Large intestine (tissue), 3 donors: Measurements from ENCODE around the gene MED29. TPM values are rescaled to one million over a fixed set of nuclear protein-coding genes. Genes with fewer than 3 reads are reported as not detected.

Experiments
- DNase-seq, 2 donors: peaks; one replicate each; pipeline versions ENCODE4 v3.0.0 to v3.0.0-alpha.2; 2013
- H3K27ac ChIP-seq: one replicate; pipeline ENCODE4 v1.5.1; 2013; ENCODE audit warnings: low read length
- H3K27me3 ChIP-seq: 2 replicates; pipeline ENCODE4 v1.6.1; 2013; ENCODE audit warnings: low read length; ENCODE audit not compliant: control insufficient read depth, insufficient read depth
- H3K36me3 ChIP-seq: 2 replicates; pipeline ENCODE4 v1.6.1; 2013; ENCODE audit warnings: low read length; ENCODE audit not compliant: control insufficient read depth, insufficient read depth
- H3K4me1 ChIP-seq: one replicate; pipeline ENCODE4 v1.6.1; 2013; ENCODE audit warnings: low read length; ENCODE audit not compliant: control insufficient read depth, insufficient read depth
- H3K4me3 ChIP-seq: one replicate; pipeline ENCODE4 v1.5.1; 2013; ENCODE audit warnings: low read length
- H3K9me3 ChIP-seq: one replicate; pipeline ENCODE4 v1.6.1; 2013; ENCODE audit warnings: mild to moderate bottlenecking, low read depth, low read length, moderate library complexity; ENCODE audit not compliant: control insufficient read depth
- WGBS: methylation state at CpG from one replicate; pipeline ENCODE4 v1.1.5; 2013; ENCODE audit warnings: low lambda C conversion rate; ENCODE audit not compliant: insufficient coverage; 5-methylcytosine and 5-hydroxymethylcytosine counted together
- polyA plus RNA-seq: library from polyadenylated mRNA; unstranded; fragments of 120-200 nt; gene quantifications from one replicate; pipeline ENCODE4 v1.2.1, GENCODE V29; 2013

MED29 gene
- polyA plus RNA-seq, 1 donor = 24.3 TPM

- peak; percentile 84 to 87 for DNase-seq
- Histone ChIP-seq H3K27ac (peak within 1 kb of the TSS; percentile 98), H3K27me3 (no peaks in the 10 kb centered on the region), H3K4me1 (peaks cover 49% of the 10 kb centered on the region), H3K36me3 (peaks cover 15% of the 10 kb centered on the region), H3K4me3 (peak within 1 kb of the TSS; percentile 78), H3K9me3 (no peaks in the 10 kb centered on the region)
- no CpG with 5 or more reads among the region's 56 CpGs for WGBS
Observed at GRCh38 chr19:39406656-39407409, 15.7 kb downstream of the MED29 start, which contains the start of gene ZFP36. ZFP36 (plus strand) TSS chr19:39406847; CDS start chr19:39406905, 58 bp downstream.

DNA sequence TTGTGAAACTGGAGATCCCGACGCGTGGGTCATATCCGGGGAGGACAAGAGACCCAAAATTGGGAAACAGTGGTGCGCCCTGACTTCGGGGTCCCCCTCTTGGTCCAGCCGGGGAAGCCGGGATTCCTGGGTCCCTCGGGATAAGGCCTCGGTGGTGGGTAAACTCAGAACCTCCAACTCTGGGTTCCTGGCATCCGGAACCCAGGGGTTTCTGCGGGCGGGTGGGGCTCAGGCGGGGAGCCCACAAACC lies 16.2 kb downstream of the MED29 start:
- Histone ChIP-seq H3K36me3 (peaks cover 15% of the 10 kb centered on the region), H3K4me1 (peaks cover 44% of the 10 kb centered on the region), H3K27ac (peak overlapping the region; percentile 98), H3K9me3 (no peaks in the 10 kb centered on the region), H3K4me3 (peak overlapping the region; percentile 78), H3K27me3 (no peaks in the 10 kb centered on the region)
- no peak for DNase-seq
- no CpG with 5 or more reads among the region's 14 CpGs for WGBS

DNA sequence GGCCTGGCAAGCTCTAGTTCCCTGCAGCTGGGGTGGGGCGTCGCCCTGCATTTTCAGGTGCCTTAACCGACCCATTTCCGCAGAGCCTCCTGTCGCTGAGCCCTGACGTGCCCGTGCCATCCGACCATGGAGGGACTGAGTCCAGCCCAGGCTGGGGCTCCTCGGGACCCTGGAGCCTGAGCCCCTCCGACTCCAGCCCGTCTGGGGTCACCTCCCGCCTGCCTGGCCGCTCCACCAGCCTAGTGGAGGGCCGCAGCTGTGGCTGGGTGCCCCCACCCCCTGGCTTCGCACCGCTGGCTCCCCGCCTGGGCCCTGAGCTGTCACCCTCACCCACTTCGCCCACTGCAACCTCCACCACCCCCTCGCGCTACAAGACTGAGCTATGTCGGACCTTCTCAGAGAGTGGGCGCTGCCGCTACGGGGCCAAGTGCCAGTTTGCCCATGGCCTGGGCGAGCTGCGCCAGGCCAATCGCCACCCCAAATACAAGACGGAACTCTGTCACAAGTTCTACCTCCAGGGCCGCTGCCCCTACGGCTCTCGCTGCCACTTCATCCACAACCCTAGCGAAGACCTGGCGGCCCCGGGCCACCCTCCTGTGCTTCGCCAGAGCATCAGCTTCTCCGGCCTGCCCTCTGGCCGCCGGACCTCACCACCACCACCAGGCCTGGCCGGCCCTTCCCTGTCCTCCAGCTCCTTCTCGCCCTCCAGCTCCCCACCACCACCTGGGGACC lies 16.6 kb downstream of the MED29 start:
- peaks cover 15% of the 10 kb centered on the region for H3K36me3 ChIP-seq
- DNase-seq = peak; percentile 51 to 63
- WGBS = no CpG with 5 or more reads among the region's 40 CpGs
- H3K9me3 ChIP-seq = no peaks in the 10 kb centered on the region
- H3K4me3 ChIP-seq = peak overlapping the region; percentile 78
- peak overlapping the region; percentile 98 for H3K27ac ChIP-seq
- no peaks in the 10 kb centered on the region for H3K27me3 ChIP-seq
- H3K4me1 ChIP-seq = peaks cover 41% of the 10 kb centered on the region

GRCh38 chr19:39408392-39409207 lies 17.4 kb downstream of the MED29 start:
- peak overlapping the region; percentile 78 for H3K4me3 ChIP-seq
- no peaks in the 10 kb centered on the region for H3K27me3 ChIP-seq
- H3K36me3 ChIP-seq = peaks cover 15% of the 10 kb centered on the region
- H3K9me3 ChIP-seq = no peaks in the 10 kb centered on the region
- H3K27ac ChIP-seq = peak overlapping the region; percentile 98
- DNase-seq = peak in 1 of 2 donors; percentile 48
- H3K4me1 ChIP-seq = peaks cover 33% of the 10 kb centered on the region
- no CpG with 5 or more reads among the region's 20 CpGs for WGBS

DNA sequence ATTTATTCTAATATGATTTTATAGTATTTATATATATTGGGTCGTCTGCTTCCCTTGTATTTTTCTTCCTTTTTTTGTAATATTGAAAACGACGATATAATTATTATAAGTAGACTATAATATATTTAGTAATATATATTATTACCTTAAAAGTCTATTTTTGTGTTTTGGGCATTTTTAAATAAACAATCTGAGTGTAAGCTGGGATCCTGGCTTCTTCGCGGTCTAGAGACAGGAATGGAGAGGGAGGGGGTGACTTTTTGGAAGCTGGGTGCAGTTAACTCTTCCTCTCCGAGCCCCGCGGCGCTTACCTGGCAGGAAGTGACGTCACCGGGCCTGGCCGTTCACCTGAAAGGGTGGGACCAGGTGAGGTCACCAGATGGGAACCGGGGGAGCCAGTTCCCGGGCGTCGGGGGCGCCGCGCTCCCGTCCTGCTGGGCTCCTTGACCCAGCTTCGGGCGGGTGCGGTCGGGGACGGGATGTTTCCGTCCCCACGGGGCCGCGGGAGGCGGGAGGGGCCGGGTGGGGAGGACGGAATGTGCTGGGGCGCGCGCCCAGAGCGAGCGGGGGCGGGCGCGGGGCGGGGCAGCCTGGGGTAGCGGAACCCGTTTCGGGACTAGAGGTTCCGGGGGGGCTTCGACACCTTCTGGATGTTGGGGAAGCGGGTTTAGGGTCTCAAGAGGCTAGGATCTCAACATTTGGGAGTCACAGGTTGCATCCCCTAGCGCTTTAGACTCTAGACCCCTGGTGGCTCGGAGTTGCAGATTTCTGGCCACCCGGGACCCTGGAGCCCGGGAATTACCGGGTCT lies 18.2 kb downstream of the MED29 start:
- WGBS = 0% methylated on average over 3 of the region's 52 CpGs
- Histone ChIP-seq H3K36me3 (peaks cover 15% of the 10 kb centered on the region), H3K4me1 (peaks cover 31% of the 10 kb centered on the region), H3K4me3 (peak overlapping the region; percentile 78), H3K9me3 (no peaks in the 10 kb centered on the region), H3K27me3 (peaks cover 4% of the 10 kb centered on the region), H3K27ac (peak overlapping the region; percentile 98)
- DNase-seq = peak; percentile 95 to 97

- WGBS = 0% methylated on average over 12 of the region's 35 CpGs
- DNase-seq = peak; percentile 75 to 89
- peaks cover 29% of the 10 kb centered on the region for H3K4me1 ChIP-seq
Observed at GRCh38 chr19:39410017-39410830, 19.0 kb downstream of the MED29 start.

DNA sequence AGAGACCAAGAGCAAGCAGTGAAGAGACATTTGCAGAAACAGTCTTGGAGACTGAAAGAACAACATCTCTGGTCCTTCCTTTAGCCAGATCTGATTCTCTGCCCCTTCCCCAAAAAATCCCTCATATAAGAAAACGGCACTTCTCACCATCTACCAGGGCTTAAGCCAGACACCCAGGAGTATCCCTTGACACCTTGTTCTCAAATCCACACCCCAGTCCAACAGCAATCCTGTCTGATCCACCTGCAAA lies 19.6 kb downstream of the MED29 start:
- Histone ChIP-seq H3K36me3 (peaks cover 16% of the 10 kb centered on the region), H3K4me3 (peak overlapping the region; percentile 78), H3K4me1 (peaks cover 24% of the 10 kb centered on the region), H3K27me3 (peaks cover 4% of the 10 kb centered on the region), H3K27ac (peak overlapping the region; percentile 98), H3K9me3 (no peaks in the 10 kb centered on the region)
- DNase-seq = no peak
- whole genome bisulfite sequencing = 20% methylated on average over 1 of the region's 1 CpG

More at GRCh38 chr19:39410017-39410830, 19.0 kb downstream of the MED29 start:
- peaks cover 15% of the 10 kb centered on the region for H3K36me3 ChIP-seq
- no peaks in the 10 kb centered on the region for H3K9me3 ChIP-seq
- peaks cover 4% of the 10 kb centered on the region for H3K27me3 ChIP-seq
- peak overlapping the region; percentile 98 for H3K27ac ChIP-seq
- peak overlapping the region; percentile 78 for H3K4me3 ChIP-seq

DNA sequence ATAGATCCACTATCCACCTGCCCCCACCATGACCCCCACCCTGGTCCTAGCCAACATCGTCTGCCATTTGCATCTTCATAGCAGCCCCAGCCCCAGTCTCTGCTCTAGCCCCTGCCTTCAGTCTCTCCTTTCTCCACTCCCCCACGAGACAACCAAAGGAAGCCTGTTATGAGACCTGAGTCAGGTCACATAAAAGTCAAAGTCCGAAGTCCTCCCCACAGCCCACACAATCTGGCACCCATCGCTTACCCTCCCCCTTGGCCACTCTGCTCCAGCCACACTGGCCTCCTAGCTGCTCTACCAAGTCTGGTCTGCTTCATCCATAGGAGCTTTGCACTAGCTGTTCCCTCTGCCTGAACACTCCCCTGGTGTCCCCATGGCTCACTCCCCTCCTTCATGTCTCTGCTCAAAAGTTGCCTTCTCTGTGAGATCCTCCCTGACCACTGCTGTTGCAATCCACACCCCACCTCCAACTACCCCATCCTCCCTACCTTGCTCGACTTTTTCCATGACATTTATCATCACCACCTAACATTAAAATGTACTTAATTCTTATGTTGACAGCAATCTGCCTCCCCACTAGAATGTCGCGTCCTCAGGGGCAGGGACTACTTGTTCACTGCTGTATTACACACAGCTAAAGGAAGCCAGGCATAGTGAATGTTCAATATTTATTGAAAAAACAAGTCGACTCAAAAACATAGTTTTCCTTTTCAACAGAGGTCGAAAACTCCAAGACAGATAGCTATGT lies 20.1 kb downstream of the MED29 start:
- H3K27ac ChIP-seq = peak overlapping the region; percentile 98
- peaks cover 4% of the 10 kb centered on the region for H3K27me3 ChIP-seq
- peak; percentile 91 to 95 for DNase-seq
- peaks cover 20% of the 10 kb centered on the region for H3K36me3 ChIP-seq
- H3K4me1 ChIP-seq = peaks cover 21% of the 10 kb centered on the region
- H3K9me3 ChIP-seq = no peaks in the 10 kb centered on the region
- 4% methylated on average over 3 of the region's 9 CpGs for WGBS
- peak overlapping the region; percentile 78 for H3K4me3 ChIP-seq

- H3K4me1 ChIP-seq = peaks cover 21% of the 10 kb centered on the region
- peak overlapping the region; percentile 98 for H3K27ac ChIP-seq
- DNase-seq = peak; percentile 89 to 90
- H3K9me3 ChIP-seq = no peaks in the 10 kb centered on the region
- H3K36me3 ChIP-seq = peaks cover 20% of the 10 kb centered on the region
- H3K27me3 ChIP-seq = peaks cover 4% of the 10 kb centered on the region
- no CpG with 5 or more reads among the region's 7 CpGs for WGBS
- peak overlapping the region; percentile 23 for H3K4me3 ChIP-seq
Observed at GRCh38 chr19:39411832-39412099, 20.6 kb downstream of the MED29 start.
